Raji (cell line): Measurements from ENCODE around the gene OLIG3.

Source experiments
- POLR2A ChIP-seq: IDR thresholded peaks from 2 replicates; pipeline ENCODE4 v1.6.1; 2011; ENCODE audit warnings: low read depth, low read length, control low read depth; ENCODE audit not compliant: insufficient read depth

The OLIG3 gene

DNA sequence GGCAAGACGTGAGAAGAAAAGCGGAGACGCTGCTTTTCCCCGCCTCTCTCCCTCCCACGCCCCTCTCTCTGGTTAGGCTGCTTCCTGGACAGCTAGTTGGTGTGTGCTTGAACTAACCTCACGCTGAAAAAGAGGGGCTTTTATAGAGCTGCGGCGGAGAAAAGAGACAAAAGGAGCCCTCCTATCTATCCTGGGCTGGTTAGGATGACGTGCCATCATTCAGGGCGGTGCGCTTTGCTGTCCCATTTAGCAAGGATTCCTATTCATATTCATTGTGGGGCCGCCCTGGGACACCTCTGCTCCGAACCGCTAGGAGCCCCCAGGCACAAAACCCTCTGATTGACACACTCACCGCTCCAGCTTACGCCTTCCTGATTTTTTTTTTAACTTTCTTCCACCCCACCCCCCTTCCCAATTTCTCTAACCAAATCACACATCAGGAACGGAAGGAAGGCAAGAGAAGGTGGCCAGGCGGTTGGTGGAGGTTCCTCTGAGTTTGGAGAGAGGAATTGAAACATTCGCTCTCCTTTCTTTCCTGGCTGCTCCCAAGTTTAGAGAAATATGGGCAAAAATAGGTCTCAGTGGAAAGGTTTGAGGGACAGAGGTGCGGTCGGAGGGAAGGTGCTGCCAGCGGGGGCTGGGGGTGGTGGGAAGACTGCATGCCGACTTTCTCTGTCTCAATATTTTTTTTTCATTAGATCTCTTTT lies at the start of gene OLIG3:
Gene OLIG3 (minus strand): TSS at position 114 of the 707 bp plus-strand sequence. CDS start 224 bp downstream, outside the sequence.
- no peak for TF ChIP-seq POLR2A

DNA sequence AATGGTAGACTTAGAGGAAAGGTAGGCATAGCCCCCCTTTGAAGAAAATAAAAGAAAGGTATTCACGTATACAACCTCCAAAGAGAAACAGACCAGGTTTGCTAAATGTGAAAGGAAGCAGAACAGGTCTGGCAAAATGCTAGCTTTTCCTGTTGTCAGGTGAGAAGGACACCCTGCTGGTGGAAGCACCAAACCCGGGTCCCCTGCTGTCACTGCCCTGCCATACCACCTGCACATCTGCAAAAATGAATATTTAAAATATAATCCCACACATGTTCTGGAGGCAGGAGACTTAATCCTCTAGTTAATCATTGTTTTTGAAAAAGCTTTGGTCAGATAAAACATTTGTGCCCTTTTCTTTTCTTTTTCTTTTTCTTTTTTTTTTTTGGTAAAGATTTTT lies 48.9 kb upstream of the OLIG3 start:
- no peak for TF ChIP-seq POLR2A

DNA sequence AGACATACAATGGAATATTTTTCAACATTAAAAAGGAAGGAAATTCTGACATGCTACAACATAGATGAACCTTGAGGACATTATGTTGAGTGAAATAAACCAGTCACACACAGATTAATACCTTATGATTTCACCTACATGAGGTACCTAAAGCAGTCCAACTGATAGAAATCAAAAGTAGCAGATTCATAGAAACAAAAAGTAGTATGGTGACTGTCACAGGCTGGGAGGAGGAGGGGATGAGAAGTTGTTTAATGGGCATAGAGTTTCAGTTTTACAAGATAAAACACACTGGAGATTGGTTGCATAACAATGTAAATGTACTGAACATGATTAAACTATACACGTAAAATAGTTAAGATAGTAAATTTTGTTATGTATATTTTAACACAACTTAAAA lies 48.5 kb upstream of the OLIG3 start:
- TF ChIP-seq POLR2A = no peak

DNA sequence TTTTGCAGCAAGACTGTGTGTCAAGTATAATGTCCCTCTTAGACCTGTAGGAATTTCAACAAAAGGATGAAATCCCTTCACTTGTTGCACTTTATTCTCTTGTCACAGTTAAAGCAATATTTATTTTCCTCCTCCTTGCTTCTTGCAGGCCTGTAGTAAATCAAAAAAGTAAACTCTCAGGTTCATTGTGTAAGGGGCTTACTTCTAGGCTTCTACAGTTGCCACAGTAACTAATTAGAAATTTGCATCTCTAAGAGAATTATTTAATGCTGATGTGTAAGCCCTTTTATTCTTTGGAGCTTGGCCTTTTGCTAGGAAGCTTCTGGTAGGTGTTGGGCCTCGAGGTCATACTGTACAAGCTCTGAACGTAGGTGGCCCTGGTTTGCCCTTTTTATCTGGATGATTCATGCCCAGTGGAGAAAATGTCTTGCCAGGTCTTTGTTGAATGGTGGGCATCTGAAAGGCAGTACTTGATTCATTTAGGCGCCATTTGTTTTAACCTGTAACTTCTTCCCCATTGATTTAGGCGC lies 47.4 kb upstream of the OLIG3 start:
- no peak for TF ChIP-seq POLR2A

DNA sequence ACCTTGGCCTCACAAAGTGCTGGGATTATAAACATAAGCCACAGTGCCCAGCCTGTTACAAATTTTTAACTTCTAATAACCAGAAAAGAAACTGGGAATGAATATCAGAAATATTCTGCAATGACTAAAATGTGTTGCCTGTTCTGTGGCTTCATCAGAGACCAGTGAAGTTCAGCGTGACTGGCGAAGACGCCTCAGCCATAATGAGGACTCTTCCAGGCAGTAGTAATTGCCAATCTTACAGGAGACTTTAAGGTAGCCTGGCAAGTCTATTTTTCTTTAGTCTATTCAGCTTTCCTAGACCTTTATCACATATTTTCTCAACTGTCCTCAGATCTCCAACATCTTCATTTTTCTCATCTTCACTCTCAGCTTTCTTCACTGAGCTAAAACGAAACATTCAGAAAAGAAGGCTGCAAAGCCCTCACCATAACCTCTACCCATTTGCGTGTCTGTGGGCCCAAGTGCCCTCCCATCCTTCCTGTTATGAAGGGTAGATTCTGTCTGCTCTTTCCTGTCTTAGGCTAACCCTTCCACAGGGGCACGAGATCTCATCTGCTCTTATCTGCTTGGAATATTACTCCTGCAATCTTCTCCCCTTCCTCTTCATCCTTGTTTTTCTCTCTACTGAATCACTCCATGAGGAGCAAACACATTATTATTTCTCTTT lies 42.0 kb upstream of the OLIG3 start:
- TF ChIP-seq POLR2A = no peak

DNA sequence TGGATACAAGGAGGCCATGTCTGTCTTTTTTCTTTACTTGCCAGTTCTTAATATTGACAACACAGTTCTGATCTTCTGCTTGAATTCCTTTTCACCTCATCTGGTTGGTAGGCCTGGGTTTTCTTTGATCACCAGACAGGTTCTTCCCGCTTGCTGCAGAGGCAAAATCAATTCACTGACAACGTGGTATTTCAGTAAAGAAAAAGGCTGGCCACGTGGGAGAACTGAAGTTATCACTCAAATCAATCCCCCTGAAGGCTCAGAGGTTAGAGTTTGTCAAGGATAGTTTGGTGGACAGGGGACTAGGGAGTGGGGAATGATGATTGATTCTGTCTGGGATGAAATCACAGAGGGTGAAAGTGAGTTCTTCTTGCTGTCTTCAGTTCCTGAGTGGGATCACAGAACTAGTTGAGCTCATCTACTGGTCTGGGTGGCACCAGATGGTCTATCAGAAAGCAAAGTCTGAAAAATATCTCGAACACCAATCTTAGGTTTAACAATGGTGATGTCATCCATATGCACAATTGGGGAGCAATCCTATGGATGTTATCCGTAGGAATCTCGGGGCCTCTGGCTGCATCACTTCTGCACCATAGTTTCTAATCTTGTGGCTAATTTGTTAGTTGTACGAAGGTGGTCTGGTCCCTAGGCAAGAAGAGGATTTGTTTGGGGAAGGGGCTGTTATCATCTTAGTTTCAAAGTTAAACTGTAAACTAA lies 37.3 kb upstream of the OLIG3 start:
- TF ChIP-seq POLR2A = no peak

DNA sequence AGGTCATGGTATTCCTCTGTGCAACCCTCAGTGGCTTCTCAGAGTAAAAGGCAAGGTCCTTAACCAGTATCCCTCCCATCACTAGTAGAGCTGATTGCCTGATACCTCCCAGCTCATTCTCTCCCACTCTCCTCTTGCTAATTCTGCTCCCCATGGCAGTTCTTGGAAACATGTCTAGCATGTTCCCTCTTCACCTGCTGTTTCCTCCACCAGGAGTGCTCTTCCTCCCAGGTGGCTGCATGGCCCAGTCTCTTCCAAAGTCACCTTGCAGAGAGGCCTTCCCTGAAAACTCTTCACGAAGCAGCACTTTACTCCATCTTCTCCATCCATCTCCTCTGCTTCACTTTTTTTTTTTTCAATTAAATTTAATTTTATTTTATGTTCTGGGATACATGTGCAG lies 36.2 kb upstream of the OLIG3 start:
- TF ChIP-seq POLR2A = no peak

DNA sequence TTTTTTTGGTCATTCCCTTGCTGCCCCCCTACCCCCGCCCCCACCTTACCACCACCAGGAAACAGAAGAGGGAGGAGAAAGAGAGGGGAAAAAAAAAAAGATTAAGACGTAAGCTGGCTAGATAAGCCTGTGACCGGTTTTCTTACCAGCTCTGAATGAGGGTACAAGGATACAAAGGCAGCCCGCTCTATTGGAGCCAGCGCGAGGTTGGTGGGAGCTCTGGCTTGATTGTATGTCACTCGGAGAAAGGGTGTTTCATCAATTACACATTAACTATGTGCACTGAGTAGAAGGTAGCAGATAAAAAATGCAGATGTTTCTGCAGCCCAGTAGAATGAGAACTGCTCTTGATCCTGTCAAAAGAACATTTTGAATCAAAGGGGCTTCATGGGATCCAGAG lies 28.6 kb upstream of the OLIG3 start:
- no peak for TF ChIP-seq POLR2A

DNA sequence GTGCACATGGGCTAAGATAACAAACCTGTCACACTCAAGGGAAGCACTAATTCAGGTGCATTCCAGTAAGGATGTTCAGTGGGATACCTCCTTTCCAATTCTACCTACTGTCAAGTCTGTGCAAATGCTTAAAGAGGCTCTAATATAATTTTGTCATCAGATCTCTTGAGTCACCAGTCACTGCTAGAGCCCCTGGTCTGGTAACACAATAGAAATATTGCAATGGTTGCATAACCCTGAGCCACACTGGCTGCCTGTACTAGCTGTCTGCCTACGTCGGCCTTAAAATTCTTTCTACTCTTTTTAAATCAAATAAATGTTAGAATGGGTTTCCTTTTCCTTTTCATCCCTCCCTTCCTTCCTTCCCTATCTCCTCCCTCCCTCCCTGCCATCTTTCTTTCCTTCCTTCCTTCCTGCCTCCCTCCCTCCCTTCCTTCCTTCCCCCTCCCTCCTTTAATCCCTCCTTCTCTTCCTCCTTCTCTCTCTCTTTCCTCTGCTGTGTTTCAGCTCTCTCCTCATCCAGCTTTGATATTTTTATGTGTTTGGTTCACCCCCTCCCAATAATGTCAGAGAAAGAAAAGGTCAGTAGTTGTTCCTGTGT lies 28.1 kb upstream of the OLIG3 start:
- no peak for TF ChIP-seq POLR2A

DNA sequence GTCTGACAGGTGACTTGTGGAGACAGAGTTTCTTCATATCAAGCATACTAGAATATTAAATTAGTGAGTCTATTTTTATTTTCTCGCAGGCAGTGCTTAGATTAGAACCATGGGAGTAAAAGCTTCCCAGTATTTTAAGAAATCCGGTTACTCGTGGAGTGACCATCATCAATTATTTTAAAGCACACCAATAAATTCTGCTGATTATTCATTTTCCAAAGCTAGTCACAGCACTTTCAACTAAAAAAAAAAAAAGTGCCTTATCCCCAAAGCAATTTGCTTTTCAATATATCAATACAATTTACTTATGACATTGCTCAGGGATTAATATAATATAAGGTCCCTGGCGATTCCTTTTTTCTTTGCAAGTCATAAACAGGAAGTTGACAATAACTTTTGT lies 26.3 kb upstream of the OLIG3 start:
- TF ChIP-seq POLR2A = no peak

DNA sequence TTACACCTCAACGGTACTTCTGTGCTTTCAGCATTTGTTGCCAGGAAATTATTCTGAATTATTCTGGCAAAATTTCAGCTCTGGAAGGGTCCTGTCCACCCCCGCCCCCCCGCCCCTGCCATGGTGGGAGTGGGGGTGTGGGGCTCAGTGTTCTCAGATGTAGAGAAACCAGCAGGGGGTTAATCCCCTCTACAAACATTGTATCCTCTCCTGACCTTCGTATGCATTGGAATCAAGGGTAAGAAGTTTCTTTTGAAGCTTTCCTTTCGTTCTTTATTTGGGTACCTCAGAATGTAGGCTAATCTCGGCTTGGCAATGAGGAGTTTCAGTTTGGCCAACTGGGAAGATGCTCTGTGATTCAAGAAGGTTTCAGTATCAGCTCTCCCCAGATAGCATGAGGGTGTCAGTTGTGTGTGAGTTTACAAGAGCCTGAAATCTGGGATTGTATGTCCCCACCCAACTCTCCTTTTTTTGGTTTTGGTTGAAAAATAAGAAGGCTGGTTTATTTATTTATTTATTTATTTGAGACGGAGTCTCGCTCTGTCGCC lies 25.5 kb upstream of the OLIG3 start:
- no peak for TF ChIP-seq POLR2A

DNA sequence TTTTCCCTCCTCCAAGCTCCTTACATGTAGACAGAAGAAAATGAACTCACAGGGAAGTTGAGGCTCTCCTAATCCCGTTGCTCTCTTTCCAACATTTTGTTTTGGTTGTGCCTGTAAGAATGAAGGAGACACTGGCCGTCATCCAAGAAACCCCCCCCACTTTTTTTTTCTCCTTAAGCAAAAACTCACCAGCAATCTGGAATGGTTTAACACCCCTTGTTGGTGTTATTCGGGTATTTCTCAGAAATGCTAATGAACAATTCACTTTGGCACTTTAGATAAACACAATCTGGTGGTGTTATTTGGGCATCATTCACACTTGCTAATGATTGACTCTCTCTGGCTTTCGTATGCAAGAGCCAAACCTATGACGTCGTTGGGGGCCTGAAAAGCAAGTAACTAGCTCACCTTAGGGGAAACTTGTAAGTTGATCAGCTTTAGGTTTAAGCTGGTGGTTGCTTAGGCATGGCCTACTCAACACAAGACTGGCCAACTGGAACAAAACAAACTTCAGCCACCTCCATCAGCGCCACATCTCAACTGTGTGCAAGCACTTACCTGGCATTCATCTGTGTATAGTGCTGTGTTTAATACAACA lies 24.3 kb upstream of the OLIG3 start:
- no peak for TF ChIP-seq POLR2A

DNA sequence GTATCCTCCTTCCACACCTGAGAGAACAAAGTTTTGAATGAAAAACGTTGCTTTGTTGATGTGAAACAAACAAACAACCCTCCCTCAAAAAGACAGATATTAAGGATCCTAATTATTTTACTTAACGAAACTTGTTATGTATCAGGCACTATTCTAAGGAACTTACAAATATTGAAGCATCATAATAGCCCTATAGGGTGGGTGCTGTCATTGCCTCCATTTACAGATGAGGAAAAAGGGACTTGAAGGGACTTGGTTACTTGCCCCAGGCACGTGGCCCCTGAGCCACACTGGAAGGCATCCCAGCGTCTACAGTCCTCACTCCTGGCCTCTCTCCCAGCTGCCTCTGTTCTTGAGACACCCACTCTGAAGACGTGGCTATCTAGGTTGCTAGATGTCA lies 20.2 kb upstream of the OLIG3 start:
- no peak for TF ChIP-seq POLR2A

DNA sequence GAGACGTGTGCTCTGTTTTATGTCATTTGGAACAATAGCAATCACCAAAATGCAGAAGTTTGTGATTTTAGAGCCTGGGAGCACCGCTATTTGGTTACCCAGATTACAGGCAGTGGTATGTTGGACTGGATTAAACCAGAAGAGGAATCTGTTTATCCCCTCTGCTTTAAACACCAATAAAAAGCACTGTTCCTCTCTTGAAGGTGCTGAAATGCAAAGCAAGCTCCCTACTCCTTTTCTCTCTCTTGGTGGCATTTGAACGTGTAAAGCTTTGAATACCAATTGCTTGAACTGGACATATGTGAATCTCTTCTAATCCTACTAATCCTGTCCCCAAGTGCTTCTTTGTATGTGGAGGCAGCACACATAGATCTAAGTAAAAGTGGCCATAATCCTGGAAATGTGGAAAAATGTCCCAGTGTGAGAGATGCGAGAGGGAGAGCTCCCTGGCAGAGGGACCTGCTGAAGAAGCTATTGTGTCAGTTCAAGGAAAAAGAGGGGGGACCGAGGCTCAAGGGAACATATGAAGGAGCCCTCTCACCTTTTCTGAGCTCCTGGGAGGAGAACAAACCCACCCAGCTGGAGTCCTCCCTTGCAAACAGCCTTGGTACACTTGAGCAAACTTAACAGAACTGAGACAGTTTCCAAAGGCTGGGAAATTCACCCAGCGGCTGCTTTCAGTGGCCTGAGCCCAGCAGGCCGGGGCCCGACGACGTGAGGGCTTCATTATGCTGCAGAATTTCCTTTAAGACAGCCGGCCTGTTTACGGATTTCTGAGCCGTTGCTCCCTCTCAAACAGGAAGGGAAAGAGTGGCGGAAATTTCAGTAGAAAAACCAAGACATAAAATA lies 18.8 kb upstream of the OLIG3 start:
- TF ChIP-seq POLR2A = no peak
